CD4-positive, alpha-beta T cell (primary cell): ENCODE measurements around the gene XPNPEP2. TPM values are rescaled to one million over a fixed set of nuclear protein-coding genes. Genes with fewer than 3 reads are reported as not detected.

ENCODE experiments used
- ATAC-seq: fragments of 200-7000 bp; cut with Tn5 transposase; one replicate; pipeline ENCODE4 v1.10.0; 2022; ENCODE audit warnings: mild to moderate bottlenecking; ENCODE audit not compliant: poor library complexity
- CTCF ChIA-PET: fragments of 350-600 bp; sonication (Branson Sonifier 250); formaldehyde crosslinking; loops from one replicate; lab custom pipeline; 2021; ENCODE audit warnings: antibody characterized with exemption, inconsistent platforms; lab: Charles Lee
- POLR2A ChIA-PET: fragments of 350-600 bp; sonication (Branson Sonifier 250); formaldehyde crosslinking; loops from one replicate; lab custom pipeline; 2021; ENCODE audit warnings: antibody characterized with exemption, inconsistent platforms; lab: Charles Lee
- DNase-seq, 14 experiments: peaks; one replicate each; pipeline ENCODE4 v3.0.0-alpha.2; 2013 to 2020; ENCODE audit warnings: mixed read lengths in 2 of 14
- H3K27ac ChIP-seq, 2 donors: one replicate each; pipeline versions ENCODE4 v1.5.1 to v1.7.0; 2013; ENCODE audit warnings: low read length in 2 of 2, low read depth in 1 of 2, mild to moderate bottlenecking in 1 of 2
- H3K27me3 ChIP-seq, 2 experiments: 1 replicate in 1 of 2; 2 replicates in 1 of 2; pipeline versions ENCODE4 v1.6.1 to v1.7.0; 2013; ENCODE audit warnings: low read length in 2 of 2, control low read depth in 1 of 2, mild to moderate bottlenecking in 1 of 2, moderate library complexity in 1 of 2; ENCODE audit not compliant: insufficient read depth in 2 of 2, control insufficient read depth in 1 of 2
- H3K36me3 ChIP-seq: one replicate; pipeline ENCODE4 v1.6.1; 2013; ENCODE audit warnings: low read length, control low read depth; ENCODE audit not compliant: insufficient read depth
- H3K4me1 ChIP-seq: one replicate; pipeline ENCODE4 v1.6.1; 2013; ENCODE audit warnings: low read length, control low read depth; ENCODE audit not compliant: insufficient read depth
- H3K4me3 ChIP-seq: one replicate; pipeline ENCODE4 v1.5.1; 2013; ENCODE audit warnings: mild to moderate bottlenecking, low read length, moderate library complexity
- H3K9me3 ChIP-seq, 2 experiments: 1 replicate in 1 of 2; 2 replicates in 1 of 2; pipeline versions ENCODE4 v1.6.1 to v1.7.0; 2013; ENCODE audit warnings: low read length in 2 of 2, mild to moderate bottlenecking in 2 of 2, control low read depth in 1 of 2, moderate library complexity in 1 of 2; ENCODE audit not compliant: control insufficient read depth in 1 of 2, insufficient read depth in 1 of 2
- H3K27ac Mint-ChIP-seq: one replicate; pipeline ENCODE4 v1.8.0; 2020; ENCODE audit warnings: mixed read lengths
- H3K27me3 Mint-ChIP-seq: one replicate; pipeline ENCODE4 v1.8.0; 2021; ENCODE audit warnings: mixed read lengths
- H3K36me3 Mint-ChIP-seq: one replicate; pipeline ENCODE4 v1.8.0; 2021; ENCODE audit warnings: low read depth, mixed read lengths
- H3K4me1 Mint-ChIP-seq: one replicate; pipeline ENCODE4 v1.8.0; 2021; ENCODE audit warnings: low read depth, mixed read lengths
- H3K4me3 Mint-ChIP-seq: one replicate; pipeline ENCODE4 v1.8.0; 2020; ENCODE audit warnings: mild to moderate bottlenecking, mixed read lengths
- H3K9me3 Mint-ChIP-seq: one replicate; pipeline ENCODE4 v1.8.0; 2020; ENCODE audit warnings: mixed read lengths
- CTCF ChIP-seq: fragments of 200-600 bp; IDR thresholded peaks from one replicate; pipeline ENCODE4 v1.8.0; 2022; ENCODE audit warnings: antibody characterized with exemption, mild to moderate bottlenecking
- intact Hi-C, 2 experiments: fragments of 100-400 bp; cut with DNase I in 1 of 2; cut with micrococcal nuclease in 1 of 2; formaldehyde crosslinking; loops; one replicate each; pipeline versions ENCODE4 v1.15.1 to v1.9.0; 2023 to 2025; cut with DNase I, micrococcal nuclease
- total RNA-seq, 174 experiments: library from RNA in 2 of 174; stranded (reverse) in 2 of 174; gene quantifications; one replicate each; pipeline ENCODE4 v1.2.3 and lab custom pipeline; 2021 to 2026

Gene XPNPEP2
- total RNA-seq, 2 experiments from 2014 or later: 0.16 to 0.17 TPM

GRCh38 chrX:129704491-129704890 lies 34.3 kb upstream of the XPNPEP2 start:
- CTCF ChIA-PET: no interaction called here
- intact Hi-C loops: no loop called here

GRCh38 chrX:129705377-129705925 lies 33.3 kb upstream of the XPNPEP2 start:
- Histone ChIP-seq H3K36me3 (no peaks in the 10 kb centered on the region), H3K27me3 (no peaks in the 10 kb centered on the region), H3K27ac (no peak overlapping the region), H3K9me3 (no peaks in the 10 kb centered on the region), H3K4me3 (no peak overlapping the region), H3K4me1 (no peaks in the 10 kb centered on the region)
- CTCF ChIA-PET: no interaction called here
- no peak for TF ChIP-seq CTCF
- ATAC-seq: no peak
- POLR2A ChIA-PET: interaction anchor here (1.0 kb wide), 1 partner anchor 75 kb away, joined by 3 read pairs; no protein-coding TSS in a partner anchor
- Mint-ChIP-seq H3K4me1 (no peaks in the 10 kb centered on the region), H3K36me3 (no peaks in the 10 kb centered on the region), H3K4me3 (no peak overlapping the region), H3K27me3 (no peaks in the 10 kb centered on the region), H3K27ac (no peak overlapping the region), H3K9me3 (no peaks in the 10 kb centered on the region)
- intact Hi-C loops: no loop called here
- no peak for DNase-seq

More at GRCh38 chrX:129704491-129704890, 34.3 kb upstream of the XPNPEP2 start:
- DNase-seq: no peak
- Histone ChIP-seq H3K9me3 (no peaks in the 10 kb centered on the region), H3K4me1 (no peaks in the 10 kb centered on the region), H3K27me3 (no peaks in the 10 kb centered on the region), H3K4me3 (no peak overlapping the region), H3K36me3 (no peaks in the 10 kb centered on the region), H3K27ac (no peak overlapping the region)
- no peak for TF ChIP-seq CTCF
- Mint-ChIP-seq H3K27ac (no peak overlapping the region), H3K4me1 (no peaks in the 10 kb centered on the region), H3K9me3 (no peaks in the 10 kb centered on the region), H3K27me3 (no peaks in the 10 kb centered on the region), H3K4me3 (no peak overlapping the region), H3K36me3 (no peaks in the 10 kb centered on the region)
- POLR2A ChIA-PET: no interaction called here
- no peak for ATAC-seq

- POLR2A ChIA-PET: interaction anchor here (1.0 kb wide), 1 partner anchor 75 kb away, joined by 3 read pairs; no protein-coding TSS in a partner anchor
- no peak overlapping the region for H3K27ac Mint-ChIP-seq
- TF ChIP-seq CTCF: no peak
These were observed 32.8 kb upstream of the XPNPEP2 start for GRCh38 chrX:129705988-129706387.

More at GRCh38 chrX:129705988-129706387, 32.8 kb upstream of the XPNPEP2 start:
- H3K36me3 ChIP-seq: no peaks in the 10 kb centered on the region
- no peaks in the 10 kb centered on the region for H3K9me3 ChIP-seq
- H3K27me3 ChIP-seq: no peaks in the 10 kb centered on the region
- H3K36me3 Mint-ChIP-seq: no peaks in the 10 kb centered on the region
- H3K4me1 Mint-ChIP-seq: no peaks in the 10 kb centered on the region
- ATAC-seq (no peak), DNase-seq (no peak)
- no peak overlapping the region for H3K4me3 Mint-ChIP-seq
- H3K27ac ChIP-seq: no peak overlapping the region
- no peaks in the 10 kb centered on the region for H3K4me1 ChIP-seq
- no peaks in the 10 kb centered on the region for H3K27me3 Mint-ChIP-seq
- H3K4me3 ChIP-seq: no peak overlapping the region
- H3K9me3 Mint-ChIP-seq: no peaks in the 10 kb centered on the region
- intact Hi-C loops: no loop called here
- CTCF ChIA-PET: no interaction called here
